NCI-H1930 (cell line): ENCODE data around the gene CCDC192.

ENCODE experiments used
- DNase-seq, 2 experiments: peaks; one replicate each; lab custom pipeline; 2025; lab: John Stamatoyannopoulos, UW

Gene CCDC192

GRCh38 chr5:127958421-127959011 lies 255.3 kb downstream of the CCDC192 start:
- no peak for DNase-seq

- DNase-seq = peak in 1 of 2 experiments; percentile 1
These were observed 256.1 kb downstream of the CCDC192 start for GRCh38 chr5:127959152-127959764.

GRCh38 chr5:127960270-127960691 lies 257.1 kb downstream of the CCDC192 start:
- DNase-seq = no peak

- DNase-seq = no peak
These were observed 258.0 kb downstream of the CCDC192 start for GRCh38 chr5:127961006-127961762.

- DNase-seq = no peak
These were observed 258.6 kb downstream of the CCDC192 start for GRCh38 chr5:127961763-127962145.

- no peak for DNase-seq
These were observed 259.3 kb downstream of the CCDC192 start for GRCh38 chr5:127962491-127962890.

- no peak for DNase-seq
These were observed 260.0 kb downstream of the CCDC192 start for GRCh38 chr5:127963233-127963632.

GRCh38 chr5:127963931-127964330 lies 260.7 kb downstream of the CCDC192 start:
- DNase-seq = no peak

- DNase-seq = no peak
These were observed 264.3 kb downstream of the CCDC192 start for GRCh38 chr5:127967323-127967982.

- no peak for DNase-seq
These were observed 264.9 kb downstream of the CCDC192 start for GRCh38 chr5:127967983-127968592.

- DNase-seq = no peak
These were observed 265.8 kb downstream of the CCDC192 start for GRCh38 chr5:127969002-127969401.

GRCh38 chr5:127969651-127970050 lies 266.5 kb downstream of the CCDC192 start:
- DNase-seq = no peak

- no peak for DNase-seq
These were observed 266.9 kb downstream of the CCDC192 start for GRCh38 chr5:127970081-127970480.

GRCh38 chr5:127970854-127971425 lies 267.7 kb downstream of the CCDC192 start:
- DNase-seq = no peak

- DNase-seq = no peak
These were observed 272.8 kb downstream of the CCDC192 start for GRCh38 chr5:127975961-127976360.

- DNase-seq = no peak
These were observed 273.3 kb downstream of the CCDC192 start for GRCh38 chr5:127976525-127976924.

- no peak for DNase-seq
These were observed 274.0 kb downstream of the CCDC192 start for GRCh38 chr5:127976991-127977717.

- no peak for DNase-seq
These were observed 275.6 kb downstream of the CCDC192 start for GRCh38 chr5:127978738-127979300.

GRCh38 chr5:127979475-127979874 lies 276.3 kb downstream of the CCDC192 start:
- no peak for DNase-seq

GRCh38 chr5:127980843-127981242 lies 277.7 kb downstream of the CCDC192 start:
- no peak for DNase-seq

GRCh38 chr5:127981498-127981897 lies 278.3 kb downstream of the CCDC192 start:
- DNase-seq = no peak
